ENCODE results near the gene GRHL3.

Gene GRHL3

DNA sequence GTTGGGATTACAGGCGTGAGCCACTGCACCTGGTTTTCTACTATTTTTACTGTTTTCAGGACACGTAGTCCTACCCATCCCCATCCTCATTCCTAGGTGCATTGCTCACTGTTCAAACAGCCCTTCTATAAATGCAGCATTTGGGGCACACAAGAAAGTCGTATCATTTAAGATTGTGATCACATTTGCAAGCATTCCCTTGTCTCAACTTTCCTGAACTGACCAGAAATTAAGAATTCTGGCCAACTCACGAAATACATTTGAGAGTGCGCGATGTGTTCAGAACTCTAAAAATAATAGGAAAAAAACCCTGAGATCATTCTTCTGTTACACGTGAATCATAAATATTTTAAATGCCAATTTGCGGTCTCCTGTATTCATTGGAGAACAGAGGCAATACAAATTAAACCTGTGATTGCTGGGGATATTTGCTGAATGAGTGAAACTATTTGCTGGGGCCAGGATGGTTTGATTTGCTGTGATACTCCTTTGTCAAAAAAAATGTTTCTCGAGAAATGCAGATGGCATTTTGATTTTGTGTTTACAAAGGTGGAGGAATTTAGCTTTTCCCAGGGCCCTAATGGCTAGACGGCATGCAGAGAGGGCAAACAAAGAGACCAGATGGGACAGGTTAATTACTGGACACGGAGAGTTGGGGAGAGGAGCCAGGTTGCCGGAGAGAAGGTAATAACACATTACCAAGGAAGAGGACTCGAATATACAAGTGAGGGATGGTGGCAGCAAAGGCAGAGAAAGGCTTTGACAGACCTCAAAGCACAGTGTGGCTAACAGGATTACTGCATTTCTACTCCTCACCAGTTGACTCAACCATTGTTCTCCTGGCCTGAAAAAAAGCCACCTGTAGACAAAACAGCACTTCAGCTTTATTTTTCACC, 56.0 kb downstream of the GRHL3 start:
- peak; percentile 51 for DNase-seq (ENCODE audit: low spot score)

GRCh38 chr1:24379733-24380315, 60.7 kb downstream of the GRHL3 start:
- DNase-seq (ENCODE audit: low spot score): no peak

DNA sequence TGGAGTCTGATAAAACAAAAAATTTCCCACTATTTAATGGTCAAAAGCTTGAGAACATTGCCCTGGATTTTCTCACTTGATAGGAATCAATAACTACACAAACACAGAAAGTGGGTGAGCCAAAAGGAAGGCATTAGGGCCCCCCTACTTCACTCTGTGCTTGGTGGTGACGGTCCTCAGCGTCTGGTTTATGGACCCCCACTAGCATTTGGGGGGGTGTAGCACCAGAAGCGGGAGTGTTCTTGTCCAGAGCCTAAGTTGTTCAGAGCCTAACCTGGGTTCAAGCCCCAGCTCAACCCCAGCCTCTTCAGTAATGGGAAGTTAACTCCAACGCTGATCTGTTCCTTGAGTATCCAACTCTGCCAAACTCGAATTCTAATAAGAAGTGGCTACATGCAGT, 61.4 kb downstream of the GRHL3 start:
- no peak for DNase-seq (ENCODE audit: low spot score)

DNA sequence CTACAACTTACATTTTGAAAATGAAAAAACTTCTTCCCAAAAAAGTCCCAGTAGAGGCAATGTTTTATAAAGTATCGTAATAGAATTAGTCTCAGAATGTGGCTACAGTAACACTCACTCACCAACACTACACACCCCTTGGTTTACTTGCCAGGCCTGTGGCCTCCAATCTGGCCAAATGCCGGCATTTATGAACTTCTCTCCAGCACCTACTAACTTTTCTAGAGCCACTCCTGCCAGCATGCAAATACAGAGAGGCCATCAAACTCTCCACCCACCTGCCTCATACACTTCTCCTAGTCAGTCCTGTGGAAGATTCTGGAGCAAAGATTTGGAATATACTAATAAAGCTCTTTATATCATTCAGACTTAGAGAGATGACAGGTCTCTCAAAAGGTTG, 62.1 kb downstream of the GRHL3 start:
- DNase-seq (ENCODE audit: low spot score): no peak

DNA sequence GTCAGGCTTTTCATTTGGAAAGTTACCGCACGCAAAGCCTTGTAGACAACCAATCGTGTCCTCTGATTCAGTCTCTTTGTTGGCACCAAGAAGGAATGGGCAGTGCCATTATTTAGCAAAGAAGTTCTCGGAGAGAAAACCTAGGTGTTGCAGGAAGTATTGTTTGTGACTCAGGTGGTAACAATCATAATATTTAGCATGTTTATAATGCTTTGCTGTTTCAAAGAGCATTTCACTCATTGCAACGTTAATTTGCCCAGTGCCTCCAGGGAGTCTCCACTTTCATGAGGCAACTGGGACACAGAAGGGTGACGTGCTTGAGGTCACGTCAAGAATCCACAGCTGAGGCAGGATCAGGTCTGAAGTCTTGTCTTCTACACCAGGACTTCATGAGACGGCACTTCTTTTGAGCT, 63.0 kb downstream of the GRHL3 start:
- DNase-seq (ENCODE audit: low spot score): no peak

GRCh38 chr1:24383381-24383940, 64.3 kb downstream of the GRHL3 start:
- DNase-seq (ENCODE audit: low spot score): no peak

GRCh38 chr1:24384251-24385090, 65.3 kb downstream of the GRHL3 start:
- no peak for DNase-seq (ENCODE audit: low spot score)

GRCh38 chr1:24385160-24385940, 66.2 kb downstream of the GRHL3 start:
- DNase-seq (ENCODE audit: low spot score): peak; percentile 67

DNA sequence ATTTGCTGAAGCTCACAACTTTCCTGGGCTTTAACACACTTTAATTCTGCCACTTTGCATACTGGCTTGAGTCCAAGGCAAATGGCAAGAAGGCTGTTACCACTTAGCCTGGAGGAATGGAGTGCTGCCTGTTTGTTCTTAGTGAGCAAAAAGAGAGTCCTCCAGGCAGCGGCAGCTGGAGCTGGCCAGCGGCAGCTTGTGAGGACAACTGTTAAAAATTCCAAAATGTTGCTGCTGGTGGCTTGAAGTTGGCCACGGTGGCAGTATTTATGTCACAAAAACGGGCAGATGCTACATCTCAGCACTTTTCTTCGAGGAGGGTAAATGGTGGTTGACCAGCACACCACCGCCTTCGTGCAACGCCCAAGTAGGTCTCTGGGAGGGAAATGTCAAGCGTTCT, 67.1 kb downstream of the GRHL3 start:
- no peak for DNase-seq (ENCODE audit: low spot score)

GRCh38 chr1:24386931-24387330, 67.8 kb downstream of the GRHL3 start:
- no peak for DNase-seq (ENCODE audit: low spot score)

GRCh38 chr1:24387636-24388175, 68.5 kb downstream of the GRHL3 start:
- DNase-seq (ENCODE audit: low spot score): no peak

GRCh38 chr1:24388331-24388885, 69.3 kb downstream of the GRHL3 start:
- DNase-seq (ENCODE audit: low spot score): no peak

DNA sequence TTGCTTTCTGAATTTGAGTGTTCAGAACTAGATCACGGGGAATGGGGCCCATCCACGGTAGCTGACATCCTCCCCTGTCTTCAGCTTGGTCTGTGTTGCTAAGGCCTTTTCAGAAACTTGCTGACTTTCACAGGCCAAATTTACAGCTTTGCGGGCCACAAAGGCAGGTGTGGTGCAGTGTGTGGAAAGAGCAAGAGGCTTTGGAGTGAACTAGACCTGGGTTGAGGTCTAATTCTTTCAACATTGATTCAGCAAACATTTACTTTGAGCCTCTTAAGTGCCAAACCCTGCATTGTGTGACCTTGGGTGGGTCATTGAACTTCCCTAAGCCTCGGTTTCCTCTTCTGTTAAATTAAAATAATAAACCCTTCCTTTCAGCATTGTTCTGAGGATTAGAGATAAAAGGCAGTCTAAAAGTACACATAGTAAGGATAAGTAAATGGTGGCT, 70.1 kb downstream of the GRHL3 start:
- no peak for DNase-seq (ENCODE audit: low spot score)

GRCh38 chr1:24390924-24391782, 72.0 kb downstream of the GRHL3 start:
- DNase-seq (ENCODE audit: low spot score): peak; percentile 78

- DNase-seq (ENCODE audit: low spot score): peak; percentile 76
Measured at GRCh38 chr1:24391882-24392603, 72.9 kb downstream of the GRHL3 start.

- no peak for DNase-seq (ENCODE audit: low spot score)
Measured at GRCh38 chr1:24392604-24392946, 73.4 kb downstream of the GRHL3 start.

DNA sequence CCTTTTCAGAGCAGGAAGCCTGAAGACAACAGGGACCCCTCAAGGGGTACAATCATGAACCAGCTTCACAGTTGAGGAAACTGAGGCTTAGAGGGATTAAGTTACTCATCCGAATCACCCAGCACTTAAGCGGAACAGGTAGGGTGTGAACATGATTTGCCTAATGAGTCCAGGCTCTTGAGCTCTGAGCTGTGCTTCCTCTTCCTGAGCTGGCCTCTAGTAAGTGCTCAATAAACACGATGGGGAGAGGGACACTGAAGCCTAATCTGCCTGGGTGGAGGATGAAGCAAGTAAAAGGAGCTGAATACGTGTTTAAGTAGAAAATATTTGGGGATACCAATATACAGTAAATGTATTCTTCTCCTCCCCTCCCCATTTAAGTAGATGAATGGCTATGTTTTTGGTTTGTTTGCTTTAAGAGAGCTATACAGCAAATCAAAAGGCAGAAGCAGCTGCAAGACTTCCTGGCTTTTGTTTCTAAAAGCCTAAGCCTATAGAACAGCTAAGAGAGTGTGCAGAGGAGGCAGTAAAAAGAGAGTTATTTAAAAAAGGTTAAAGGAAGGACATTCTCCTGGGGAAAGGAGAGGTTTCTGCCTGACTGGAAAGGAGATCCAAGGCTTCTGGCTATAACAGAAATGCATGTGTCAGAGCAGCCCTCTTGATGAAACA, 74.0 kb downstream of the GRHL3 start:
- DNase-seq (ENCODE audit: low spot score): no peak

GRCh38 chr1:24393892-24394291, 74.7 kb downstream of the GRHL3 start:
- DNase-seq (ENCODE audit: low spot score): no peak

- no peak for DNase-seq (ENCODE audit: low spot score)
Measured at GRCh38 chr1:24400065-24400464, 80.9 kb downstream of the GRHL3 start.
